GM08714 (cell line): Measurements from ENCODE around the gene NKX3-2.

Experiments
- H3K4me3 ChIP-seq: fragments of 200-500 bp; sonication (Bioruptor generic); 2 replicates; pipeline ENCODE4 v1.5.1; 2014; ENCODE audit warnings: mild to moderate bottlenecking, low read length, inconsistent platforms
- ZNF274 ChIP-seq: IDR thresholded peaks from 2 replicates; pipeline ENCODE4 v1.6.1; 2012; ENCODE audit warnings: mild to moderate bottlenecking, low read depth, low read length

Gene NKX3-2

DNA sequence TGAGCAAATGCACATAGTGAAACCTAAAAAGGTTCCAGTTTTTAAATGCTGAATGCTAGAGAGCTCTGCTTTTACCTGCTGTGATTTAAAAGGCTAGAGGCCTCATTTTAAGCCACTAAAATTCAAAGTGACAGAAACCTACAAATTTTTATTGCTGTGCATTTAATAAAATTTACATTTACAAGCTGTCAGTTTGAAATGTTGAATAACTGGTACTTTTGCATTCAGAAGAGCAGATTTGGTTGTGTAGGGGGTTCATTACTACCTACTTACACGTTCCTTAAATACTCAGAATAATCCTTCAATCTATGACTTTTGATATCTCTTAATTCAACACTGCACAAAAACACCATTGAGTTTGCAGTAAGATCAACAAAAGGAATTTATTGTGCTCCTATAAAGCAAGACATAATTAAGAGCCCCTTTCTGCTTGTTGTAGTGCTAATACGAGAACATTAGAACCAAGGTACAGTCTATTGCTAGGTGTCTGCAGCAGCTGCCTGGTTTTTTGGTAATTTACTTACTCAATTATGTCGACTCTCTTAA lies 27.9 kb downstream of the NKX3-2 start:
- no peak for TF ChIP-seq ZNF274
- no peak overlapping the region for H3K4me3 ChIP-seq

- no peak overlapping the region for H3K4me3 ChIP-seq
- no peak for TF ChIP-seq ZNF274
Observed at GRCh38 chr4:13515268-13515667, 29.0 kb downstream of the NKX3-2 start.

- TF ChIP-seq ZNF274: no peak
- no peak overlapping the region for H3K4me3 ChIP-seq
Observed at GRCh38 chr4:13514722-13515121, 29.6 kb downstream of the NKX3-2 start.

- TF ChIP-seq ZNF274: no peak
- no peak overlapping the region for H3K4me3 ChIP-seq
Observed at GRCh38 chr4:13511101-13511500, 33.2 kb downstream of the NKX3-2 start.

DNA sequence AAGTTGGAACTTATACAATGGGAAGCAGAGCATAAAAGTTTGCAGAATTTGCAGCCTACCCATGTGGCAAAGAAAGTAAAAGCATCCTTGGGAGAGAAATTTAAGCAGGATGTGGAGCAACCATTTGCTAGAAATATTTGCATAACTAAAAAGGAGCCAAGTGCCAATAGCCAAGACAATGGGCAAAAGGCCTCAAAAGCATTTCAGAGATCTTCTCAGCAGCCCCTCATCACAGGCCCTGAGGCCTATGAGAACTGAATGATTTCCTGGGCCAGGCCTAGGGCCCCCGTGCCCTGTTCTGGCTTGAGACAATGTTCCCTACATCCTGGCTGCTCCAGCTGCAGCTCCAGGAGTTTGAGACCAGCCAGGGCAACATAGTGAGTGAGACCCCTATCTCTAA lies 34.9 kb downstream of the NKX3-2 start:
- H3K4me3 ChIP-seq: no peak overlapping the region
- TF ChIP-seq ZNF274: no peak

- TF ChIP-seq ZNF274: no peak
- H3K4me3 ChIP-seq: no peak overlapping the region
Observed at GRCh38 chr4:13504374-13504773, 39.9 kb downstream of the NKX3-2 start.

DNA sequence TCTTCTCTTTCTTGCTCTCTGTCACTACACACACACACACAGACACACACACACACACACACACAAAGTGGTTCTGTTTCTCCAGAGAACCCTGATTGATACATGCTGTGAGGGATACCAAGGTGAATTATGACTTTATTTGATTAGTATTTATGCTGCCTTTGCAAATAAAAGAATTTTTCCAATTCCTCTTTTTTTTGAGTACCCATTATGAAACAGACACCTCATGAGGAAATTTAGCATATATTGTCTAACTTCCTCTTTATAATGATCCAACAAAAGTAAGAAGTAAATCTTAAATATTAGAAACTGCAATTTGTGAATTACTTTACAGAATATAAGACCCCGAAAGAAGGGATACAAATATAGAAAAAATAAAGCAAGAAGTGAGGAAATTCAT lies 45.8 kb downstream of the NKX3-2 start:
- no peak for TF ChIP-seq ZNF274

GRCh38 chr4:13496605-13497004 lies 47.7 kb downstream of the NKX3-2 start:
- TF ChIP-seq ZNF274: no peak
- H3K4me3 ChIP-seq: no peak overlapping the region

More for the DNA sequence above, 45.8 kb downstream of the NKX3-2 start:
- no peak overlapping the region for H3K4me3 ChIP-seq

DNA sequence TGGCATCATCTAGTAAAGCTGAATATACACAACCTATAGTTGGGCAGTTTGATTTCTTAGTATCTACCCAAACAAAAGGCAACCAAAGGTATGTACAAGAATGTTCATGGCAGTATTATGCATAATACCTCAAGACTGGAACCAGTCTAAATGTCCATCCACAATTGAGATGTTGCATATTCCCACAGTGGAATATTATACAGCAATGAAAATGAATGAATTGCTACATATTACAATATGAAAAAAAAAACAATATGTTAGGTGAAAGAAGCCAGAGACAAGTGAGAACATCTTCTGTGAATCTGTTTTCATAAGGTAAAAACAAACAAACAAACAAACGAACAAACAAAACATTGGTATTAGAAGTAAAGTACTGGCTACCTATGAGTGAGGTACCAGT lies 48.6 kb downstream of the NKX3-2 start:
- no peak overlapping the region for H3K4me3 ChIP-seq
- no peak for TF ChIP-seq ZNF274

- TF ChIP-seq ZNF274: no peak
- no peak overlapping the region for H3K4me3 ChIP-seq
Observed at GRCh38 chr4:13493793-13494192, 50.5 kb downstream of the NKX3-2 start.

GRCh38 chr4:13492747-13493146 lies 51.6 kb downstream of the NKX3-2 start:
- no peak for TF ChIP-seq ZNF274
- no peak overlapping the region for H3K4me3 ChIP-seq
